Measurements from ENCODE around the gene MAT2A. TPM values are rescaled to one million over a fixed set of nuclear protein-coding genes. Genes with fewer than 3 reads are reported as not detected.
"Not testable (repeated sequence)": the region's sequence is repeated elsewhere in the genome, so short reads cannot be mapped to it uniquely, and the experiment has no call there.

MAT2A gene
- total RNA-seq, 1 experiment from 2014 or later, result 57.6 TPM

GRCh38 chr2:85589982-85590791, 51.2 kb downstream of the MAT2A start:
- Histone ChIP-seq H3K36me3 (replicated peaks; ENCODE audit: control insufficient read depth, insufficient read depth, low read length) (no peaks in the 10 kb centered on the region), H3K27me3 (ENCODE audit: control insufficient read depth, insufficient read depth, low read length) (peaks cover 2% of the 10 kb centered on the region), H3K4me3 (ENCODE audit: insufficient read depth, low read depth, low read length) (no peak overlapping the region)
- DNase-seq, result no peak

GRCh38 chr2:85590950-85591349, 52.0 kb downstream of the MAT2A start:
- Histone ChIP-seq H3K36me3 (replicated peaks; ENCODE audit: control insufficient read depth, insufficient read depth, low read length) (no peaks in the 10 kb centered on the region), H3K4me3 (ENCODE audit: insufficient read depth, low read depth, low read length) (no peak overlapping the region), H3K27me3 (ENCODE audit: control insufficient read depth, insufficient read depth, low read length) (no peaks in the 10 kb centered on the region)
- DNase-seq, result no peak

- no peak for DNase-seq
- Histone ChIP-seq H3K4me3 (ENCODE audit: insufficient read depth, low read depth, low read length) (no peak overlapping the region), H3K27me3 (ENCODE audit: control insufficient read depth, insufficient read depth, low read length) (no peaks in the 10 kb centered on the region), H3K36me3 (replicated peaks; ENCODE audit: control insufficient read depth, insufficient read depth, low read length) (no peaks in the 10 kb centered on the region)
Measured at GRCh38 chr2:85591563-85591962, 52.6 kb downstream of the MAT2A start.

GRCh38 chr2:85592299-85592698, 53.3 kb downstream of the MAT2A start:
- not testable (repeated sequence) for H3K4me3 ChIP-seq (ENCODE audit: insufficient read depth, low read depth, low read length); H3K27me3 ChIP-seq (ENCODE audit: control insufficient read depth, insufficient read depth, low read length); H3K36me3 ChIP-seq (replicated peaks; ENCODE audit: control insufficient read depth, insufficient read depth, low read length); DNase-seq

- DNase-seq, result no peak
- H3K4me3 ChIP-seq (ENCODE audit: insufficient read depth, low read depth, low read length), result no peak overlapping the region
- peaks cover 7% of the 10 kb centered on the region for H3K36me3 ChIP-seq (replicated peaks; ENCODE audit: control insufficient read depth, insufficient read depth, low read length)
- H3K27me3 ChIP-seq (ENCODE audit: control insufficient read depth, insufficient read depth, low read length), result no peaks in the 10 kb centered on the region
Measured at GRCh38 chr2:85593023-85593422, 54.1 kb downstream of the MAT2A start.

Other genes with a start within 250 kb of the MAT2A start
- 33.0 and 37.0 TPM in 2 replicates for gene TGOLN2, start 211.2 kb upstream of the MAT2A start, total RNA-seq (2014; rRNA removed; shearing (Covaris generic))
- 18.5 and 29.6 TPM in 2 replicates for gene RETSAT, start 184.6 kb upstream of the MAT2A start, total RNA-seq (2014; rRNA removed; shearing (Covaris generic))
- 11.3 and 11.5 TPM in 2 replicates for gene ELMOD3, start 184.4 kb upstream of the MAT2A start, total RNA-seq (2014; rRNA removed; shearing (Covaris generic))
- gene CAPG, start 128.8 kb upstream of the MAT2A start, total RNA-seq (2014; rRNA removed; shearing (Covaris generic)), result 242 and 268 TPM in 2 replicates
- gene SH2D6, start 120.5 kb upstream of the MAT2A start, total RNA-seq (2014; rRNA removed; shearing (Covaris generic)), result not detected in 2 replicates
- 23.3 and 33.0 TPM in 2 replicates for gene GGCX, start 22.3 kb downstream of the MAT2A start, total RNA-seq (2014; rRNA removed; shearing (Covaris generic))
- 17.7 and 33.0 TPM in 2 replicates for gene VAMP8, start 38.4 kb downstream of the MAT2A start, total RNA-seq (2014; rRNA removed; shearing (Covaris generic))
- gene VAMP5, start 45.3 kb downstream of the MAT2A start, total RNA-seq (2014; rRNA removed; shearing (Covaris generic)), result 1.00 and 1.4 TPM in 2 replicates
- 159 and 201 TPM in 2 replicates for gene RNF181, start 56.6 kb downstream of the MAT2A start, total RNA-seq (2014; rRNA removed; shearing (Covaris generic))
- gene TMEM150A, start 63.5 kb downstream of the MAT2A start, total RNA-seq (2014; rRNA removed; shearing (Covaris generic)), result 15.7 and 17.9 TPM in 2 replicates
- gene C2orf68, start 72.9 kb downstream of the MAT2A start, total RNA-seq (2014; rRNA removed; shearing (Covaris generic)), result 69.8 and 84.4 TPM in 2 replicates
- gene USP39, start 77.0 kb downstream of the MAT2A start, total RNA-seq (2014; rRNA removed; shearing (Covaris generic)), result 98.6 and 103 TPM in 2 replicates
- gene SFTPB, start 129.0 kb downstream of the MAT2A start, total RNA-seq (2014; rRNA removed; shearing (Covaris generic)), result not detected in 2 replicates
- not detected in 2 replicates for gene GNLY, start 155.2 kb downstream of the MAT2A start, total RNA-seq (2014; rRNA removed; shearing (Covaris generic))
- gene ATOH8, start 214.8 kb downstream of the MAT2A start, total RNA-seq (2014; rRNA removed; shearing (Covaris generic)), result 0.33 and 1.1 TPM in 2 replicates

Measured in H7 (cell line).